GM12872 (cell line): Measurements from ENCODE around the gene UIMC1.

ENCODE experiments used
- TF ChIP-seq, protein P1 (sequence below): IDR thresholded peaks from 3 replicates; pipeline ENCODE4 v1.5.1; 2011; ENCODE audit warnings: low read depth, mild to moderate bottlenecking, low read length, moderate library complexity; ENCODE audit not compliant: insufficient read depth

The UIMC1 gene

DNA sequence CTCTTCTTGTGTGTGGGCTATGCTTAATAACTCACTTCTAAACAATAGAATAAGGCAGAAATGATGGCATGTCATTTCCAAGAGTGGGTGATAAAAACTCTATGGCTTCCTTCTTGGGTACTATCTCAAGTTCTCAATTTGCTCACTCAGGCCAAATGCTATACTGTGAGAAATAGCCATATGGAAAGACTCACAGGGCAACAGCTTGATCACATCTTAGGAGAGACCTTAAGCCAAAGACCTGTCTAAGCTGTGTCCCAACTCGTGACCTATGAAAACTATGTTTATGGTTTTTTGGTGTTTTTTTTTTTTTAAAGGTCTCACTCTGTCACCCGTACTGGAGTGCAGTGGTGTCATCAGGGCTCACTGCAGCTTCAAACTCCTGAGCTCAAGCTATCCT is 2.1 kb upstream of the UIMC1 start:
- TF ChIP-seq, protein P1, sequence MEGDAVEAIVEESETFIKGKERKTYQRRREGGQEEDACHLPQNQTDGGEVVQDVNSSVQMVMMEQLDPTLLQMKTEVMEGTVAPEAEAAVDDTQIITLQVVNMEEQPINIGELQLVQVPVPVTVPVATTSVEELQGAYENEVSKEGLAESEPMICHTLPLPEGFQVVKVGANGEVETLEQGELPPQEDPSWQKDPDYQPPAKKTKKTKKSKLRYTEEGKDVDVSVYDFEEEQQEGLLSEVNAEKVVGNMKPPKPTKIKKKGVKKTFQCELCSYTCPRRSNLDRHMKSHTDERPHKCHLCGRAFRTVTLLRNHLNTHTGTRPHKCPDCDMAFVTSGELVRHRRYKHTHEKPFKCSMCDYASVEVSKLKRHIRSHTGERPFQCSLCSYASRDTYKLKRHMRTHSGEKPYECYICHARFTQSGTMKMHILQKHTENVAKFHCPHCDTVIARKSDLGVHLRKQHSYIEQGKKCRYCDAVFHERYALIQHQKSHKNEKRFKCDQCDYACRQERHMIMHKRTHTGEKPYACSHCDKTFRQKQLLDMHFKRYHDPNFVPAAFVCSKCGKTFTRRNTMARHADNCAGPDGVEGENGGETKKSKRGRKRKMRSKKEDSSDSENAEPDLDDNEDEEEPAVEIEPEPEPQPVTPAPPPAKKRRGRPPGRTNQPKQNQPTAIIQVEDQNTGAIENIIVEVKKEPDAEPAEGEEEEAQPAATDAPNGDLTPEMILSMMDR: no peak

DNA sequence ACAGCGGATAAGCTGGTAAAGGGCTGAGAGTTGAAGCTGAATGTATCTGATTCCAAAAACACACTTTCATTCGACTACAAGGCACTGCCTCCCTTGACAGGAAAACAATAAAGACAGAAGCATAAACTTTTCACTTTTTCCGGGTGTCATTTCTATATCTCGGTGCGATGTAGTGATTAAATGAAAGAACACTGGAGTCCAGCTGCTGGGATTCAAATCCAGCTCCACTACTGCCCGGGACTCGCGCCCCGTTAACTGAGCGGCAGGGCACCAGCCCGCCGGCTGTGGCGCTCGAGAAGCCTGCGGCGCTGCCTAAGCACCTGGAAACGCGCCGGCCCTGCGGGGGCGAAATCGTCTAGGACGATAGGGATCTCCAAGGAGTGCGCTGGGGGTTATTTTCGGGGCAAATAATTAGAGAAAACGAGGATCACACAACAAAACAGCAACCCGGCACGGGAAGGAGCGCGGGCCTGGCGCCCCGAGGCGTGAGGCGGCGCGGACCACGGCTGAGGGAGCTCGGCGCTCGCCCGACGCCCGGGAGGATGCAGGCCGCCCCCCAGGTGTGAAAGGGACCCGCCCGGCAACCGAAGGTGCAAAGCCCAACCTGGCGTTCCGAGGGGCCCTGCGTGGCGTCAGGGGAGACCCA is 837 bp downstream of the UIMC1 start:
- TF ChIP-seq, protein P1: peak; percentile 66

DNA sequence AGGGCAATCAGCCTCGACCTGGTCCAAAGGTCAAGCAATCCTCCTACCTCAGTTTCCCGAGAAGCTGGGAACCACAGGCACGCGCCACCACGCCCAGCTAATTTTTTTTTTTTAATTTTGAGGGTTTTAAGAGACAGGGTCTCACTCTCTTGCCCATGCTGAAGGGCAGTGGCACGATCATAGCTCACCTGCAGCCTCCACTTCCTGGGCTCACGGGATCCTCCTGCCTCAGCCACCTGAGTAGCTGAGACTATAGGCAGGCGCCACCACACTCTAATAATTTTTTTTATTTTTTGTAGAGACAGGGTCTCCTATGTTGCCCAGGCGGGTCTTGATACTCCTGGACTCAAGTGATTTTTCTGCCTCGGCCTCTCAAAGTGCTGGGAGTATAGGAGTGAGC is 1.6 kb downstream of the UIMC1 start:
- TF ChIP-seq, protein P1: no peak

GRCh38 chr5:177003649-177004048 is 2.9 kb downstream of the UIMC1 start:
- TF ChIP-seq, protein P1: no peak

GRCh38 chr5:176998828-176999227 is 7.8 kb downstream of the UIMC1 start:
- TF ChIP-seq, protein P1: no peak

- TF ChIP-seq, protein P1: no peak
Observed at GRCh38 chr5:176996780-176997179, 9.8 kb downstream of the UIMC1 start.

DNA sequence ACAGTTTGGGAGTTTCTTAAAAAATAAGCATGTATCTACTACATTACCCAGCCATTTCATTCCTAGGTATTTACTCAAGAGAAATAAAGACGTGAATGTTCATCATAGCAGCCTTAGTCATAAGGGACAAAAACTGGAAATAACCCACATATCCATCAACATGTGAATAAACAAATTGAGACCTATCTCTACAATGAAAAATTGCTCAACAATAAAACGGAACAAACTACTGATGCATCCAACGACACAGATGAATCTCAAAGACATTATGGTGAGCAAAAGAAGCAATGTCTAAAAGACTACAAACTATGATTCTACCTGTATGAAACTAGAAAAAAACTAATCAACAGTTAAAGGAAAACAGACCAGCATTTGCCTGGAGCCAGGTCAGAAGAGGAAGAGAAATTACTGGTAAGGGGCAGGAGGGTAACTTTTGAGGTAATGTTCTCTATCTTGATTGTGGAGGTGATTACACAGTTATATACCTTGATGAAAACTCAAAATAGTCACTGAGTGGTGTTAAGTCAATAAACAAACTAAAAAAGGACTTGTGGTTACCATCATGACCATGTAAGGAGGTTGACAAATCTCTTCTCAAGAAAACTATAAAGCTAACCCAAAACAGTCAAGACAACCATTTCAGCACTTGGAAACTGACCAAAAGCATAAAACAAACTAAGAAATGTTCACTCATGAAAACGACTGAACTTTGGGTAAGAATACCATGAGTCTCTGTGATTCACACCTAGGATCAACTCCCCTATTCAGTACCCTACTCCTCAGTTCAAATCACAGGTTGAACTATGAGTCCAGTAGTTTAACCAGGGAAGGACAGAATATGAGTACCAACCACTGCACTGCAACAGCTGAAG is 10.4 kb downstream of the UIMC1 start:
- TF ChIP-seq, protein P1: no peak
